Measurements from ENCODE around the gene CLCA2. TPM values are rescaled to one million over a fixed set of nuclear protein-coding genes. Genes with fewer than 3 reads are reported as not detected.

CLCA2 gene
- polyA plus RNA-seq, 1 of the 3 experiments (the other 2 are of a cell fraction) = 0.02 TPM

DNA sequence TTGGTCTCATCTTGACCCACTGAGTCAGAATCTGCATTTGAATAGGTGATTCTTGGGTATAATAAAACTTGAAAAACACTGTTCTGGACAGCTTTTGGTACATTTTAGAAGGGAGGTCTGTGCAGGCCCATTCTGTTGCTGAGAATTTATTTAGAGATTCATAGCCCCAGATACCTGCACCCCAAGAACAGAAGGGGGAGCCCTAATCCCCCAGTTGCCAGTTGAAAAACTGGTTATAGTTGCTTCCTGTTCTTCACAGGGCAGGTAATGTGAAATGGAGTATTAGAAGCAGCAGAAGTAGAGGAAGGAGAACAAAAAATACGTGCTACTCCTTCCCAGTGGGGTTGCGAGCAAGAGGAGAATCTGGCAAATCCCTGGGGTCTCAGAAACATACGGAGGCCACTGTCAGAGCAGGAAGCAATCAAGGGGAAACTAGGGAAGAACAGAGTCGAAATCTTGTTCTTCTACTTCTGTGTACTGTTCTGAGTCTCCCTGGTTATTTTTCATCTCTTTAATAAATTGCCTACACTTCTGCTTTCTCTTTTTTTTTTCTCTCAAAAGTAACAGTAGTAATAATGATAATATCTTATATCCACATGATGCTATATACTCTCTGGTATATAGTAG is 4.6 kb upstream of the CLCA2 start:
- H3K9me3 ChIP-seq = no peaks in the 10 kb centered on the region
- no peaks in the 10 kb centered on the region for H3K9me2 ChIP-seq
- H3K4me2 ChIP-seq = no peak overlapping the region
- no peaks in the 10 kb centered on the region for H3K79me2 ChIP-seq (ENCODE audit: insufficient read depth)
- POLR2A ChIA-PET = no interaction called here
- no peaks in the 10 kb centered on the region for H3K4me1 ChIP-seq (ENCODE audit: control insufficient read depth in 1 of 2, insufficient read depth in 2 of 2, low read depth in 1 of 2, low read length in 1 of 2)
- H3K36me3 ChIP-seq (replicated peaks in 1 of 2; ENCODE audit: control insufficient read depth in 1 of 2, insufficient read depth in 2 of 2, low read length in 1 of 2) = no peaks in the 10 kb centered on the region
- TF ChIP-seq, protein P1, sequence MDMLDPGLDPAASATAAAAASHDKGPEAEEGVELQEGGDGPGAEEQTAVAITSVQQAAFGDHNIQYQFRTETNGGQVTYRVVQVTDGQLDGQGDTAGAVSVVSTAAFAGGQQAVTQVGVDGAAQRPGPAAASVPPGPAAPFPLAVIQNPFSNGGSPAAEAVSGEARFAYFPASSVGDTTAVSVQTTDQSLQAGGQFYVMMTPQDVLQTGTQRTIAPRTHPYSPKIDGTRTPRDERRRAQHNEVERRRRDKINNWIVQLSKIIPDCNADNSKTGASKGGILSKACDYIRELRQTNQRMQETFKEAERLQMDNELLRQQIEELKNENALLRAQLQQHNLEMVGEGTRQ (IDR thresholded peaks at IDR 0.05; ENCODE audit: borderline replicate concordance, low read depth, low read length) = no peak
- TF ChIP-seq, protein P2, sequence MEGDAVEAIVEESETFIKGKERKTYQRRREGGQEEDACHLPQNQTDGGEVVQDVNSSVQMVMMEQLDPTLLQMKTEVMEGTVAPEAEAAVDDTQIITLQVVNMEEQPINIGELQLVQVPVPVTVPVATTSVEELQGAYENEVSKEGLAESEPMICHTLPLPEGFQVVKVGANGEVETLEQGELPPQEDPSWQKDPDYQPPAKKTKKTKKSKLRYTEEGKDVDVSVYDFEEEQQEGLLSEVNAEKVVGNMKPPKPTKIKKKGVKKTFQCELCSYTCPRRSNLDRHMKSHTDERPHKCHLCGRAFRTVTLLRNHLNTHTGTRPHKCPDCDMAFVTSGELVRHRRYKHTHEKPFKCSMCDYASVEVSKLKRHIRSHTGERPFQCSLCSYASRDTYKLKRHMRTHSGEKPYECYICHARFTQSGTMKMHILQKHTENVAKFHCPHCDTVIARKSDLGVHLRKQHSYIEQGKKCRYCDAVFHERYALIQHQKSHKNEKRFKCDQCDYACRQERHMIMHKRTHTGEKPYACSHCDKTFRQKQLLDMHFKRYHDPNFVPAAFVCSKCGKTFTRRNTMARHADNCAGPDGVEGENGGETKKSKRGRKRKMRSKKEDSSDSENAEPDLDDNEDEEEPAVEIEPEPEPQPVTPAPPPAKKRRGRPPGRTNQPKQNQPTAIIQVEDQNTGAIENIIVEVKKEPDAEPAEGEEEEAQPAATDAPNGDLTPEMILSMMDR (IDR thresholded peaks at IDR 0.05) = peak; percentile 43
- TF ChIP-seq GATA2 (CRISPR knock-in tag; IDR thresholded peaks at IDR 0.05) = no peak
- no peak for TF ChIP-seq CHD2 (IDR thresholded peaks at IDR 0.05; ENCODE audit: low read length, partially characterized antibody)
- peaks cover 5% of the 10 kb centered on the region; the same call in 1 of the 2 replicates for H3K27me3 ChIP-seq (ENCODE audit: insufficient read depth)
- H3K9ac ChIP-seq = no peak overlapping the region
- 41% methylated on average over 4 of the region's 4 CpGs for WGBS (ENCODE audit: low lambda C conversion rate)
- DNase-seq = no peak
- H4K20me1 ChIP-seq (ENCODE audit: insufficient read depth) = no peaks in the 10 kb centered on the region
- no peak overlapping the region for H3K4me3 ChIP-seq (ENCODE audit: low read depth in 2 of 2, low read length in 1 of 2)
- H2AFZ ChIP-seq (ENCODE audit: low read depth) = no peak overlapping the region
- CTCF ChIA-PET = interaction anchor here (1.6 kb wide), 1 partner anchor 14 kb away, joined by 3 read pairs; no protein-coding TSS in a partner anchor
- no peak overlapping the region for H3K27ac ChIP-seq (ENCODE audit: low read depth in 2 of 2, low read length in 1 of 2)
- no peaks in the 10 kb centered on the region for H3F3A ChIP-seq (replicated peaks; ENCODE audit: insufficient read depth)

DNA sequence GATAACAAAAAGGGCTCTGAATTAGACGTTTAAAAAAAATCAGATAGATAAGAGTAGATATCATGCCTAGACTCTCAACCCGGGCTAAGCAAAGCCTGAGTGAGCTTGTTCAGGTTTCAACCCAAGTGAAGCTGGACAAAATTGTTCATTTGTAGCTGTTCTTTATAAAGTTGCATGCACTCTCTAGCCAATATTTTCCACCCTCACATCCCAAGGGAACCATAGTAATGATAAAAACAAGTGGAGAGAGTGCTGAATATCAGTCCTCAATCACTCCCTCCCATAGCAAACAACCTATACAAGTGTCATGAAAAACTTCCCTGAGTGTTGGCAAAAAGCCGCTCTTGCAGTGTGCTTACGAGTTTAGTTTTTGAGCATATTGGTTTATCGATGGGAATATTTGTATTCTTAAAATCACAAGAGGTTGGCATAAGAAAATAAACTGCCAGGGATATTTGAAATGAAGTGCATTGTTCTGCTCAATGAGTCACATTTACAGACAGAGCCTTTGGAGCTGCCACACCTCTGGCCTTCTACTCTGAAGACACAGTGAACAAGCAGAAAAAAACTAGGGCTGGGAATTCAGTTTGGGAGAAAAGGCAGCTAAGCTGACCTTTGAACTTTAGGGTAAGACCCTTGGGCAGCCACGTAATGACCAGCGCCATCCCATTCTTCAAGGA is 2.2 kb upstream of the CLCA2 start:
- CTCF ChIA-PET = interaction anchor here (1.1 to 1.5 kb wide), 2 partner anchors 42 to 51 kb away, joined by 3 to 4 read pairs; no protein-coding TSS in a partner anchor
- H4K20me1 ChIP-seq (ENCODE audit: insufficient read depth) = no peaks in the 10 kb centered on the region
- no peaks in the 10 kb centered on the region for H3K9me3 ChIP-seq
- H3F3A ChIP-seq (replicated peaks; ENCODE audit: insufficient read depth) = no peaks in the 10 kb centered on the region
- no peak overlapping the region for H3K9ac ChIP-seq
- WGBS (ENCODE audit: low lambda C conversion rate) = 63% methylated on average over 7 of the region's 7 CpGs
- DNase-seq = no peak
- H3K4me3 ChIP-seq (ENCODE audit: low read depth in 2 of 2, low read length in 1 of 2) = no peak overlapping the region
- H3K4me1 ChIP-seq (ENCODE audit: control insufficient read depth in 1 of 2, insufficient read depth in 2 of 2, low read depth in 1 of 2, low read length in 1 of 2) = no peaks in the 10 kb centered on the region
- H3K27me3 ChIP-seq (ENCODE audit: insufficient read depth) = peaks cover 5% of the 10 kb centered on the region; the same call in 1 of the 2 replicates
- H2AFZ ChIP-seq (ENCODE audit: low read depth) = no peak overlapping the region
- POLR2A ChIA-PET = no interaction called here
- no peak overlapping the region for H3K27ac ChIP-seq (ENCODE audit: low read depth in 2 of 2, low read length in 1 of 2)
- H3K9me2 ChIP-seq = no peaks in the 10 kb centered on the region
- H3K36me3 ChIP-seq (replicated peaks in 1 of 2; ENCODE audit: control insufficient read depth in 1 of 2, insufficient read depth in 2 of 2, low read length in 1 of 2) = no peaks in the 10 kb centered on the region
- H3K79me2 ChIP-seq (ENCODE audit: insufficient read depth) = no peaks in the 10 kb centered on the region
- no peak overlapping the region for H3K4me2 ChIP-seq
- no peak for TF ChIP-seq ELF1 (IDR thresholded peaks at IDR 0.05)
- TF ChIP-seq, protein P1 (IDR thresholded peaks at IDR 0.05; ENCODE audit: borderline replicate concordance, low read depth, low read length) = no peak
- no peak for TF ChIP-seq MXI1 (IDR thresholded peaks at IDR 0.05; ENCODE audit: low read depth, low read length)
- TF ChIP-seq EZH2phosphoT487 (IDR thresholded peaks at IDR 0.05; ENCODE audit: borderline replicate concordance, low read depth) = no peak
- TF ChIP-seq SIN3A (IDR thresholded peaks at IDR 0.05; ENCODE audit: borderline replicate concordance, low read depth, low read length) = no peak
- TF ChIP-seq RFX5 (IDR thresholded peaks at IDR 0.05; ENCODE audit: low read length) = no peak
- TF ChIP-seq MEF2A (IDR thresholded peaks at IDR 0.05; ENCODE audit: borderline replicate concordance, low read depth) = no peak
- TF ChIP-seq GATA2 (CRISPR knock-in tag; IDR thresholded peaks at IDR 0.05) = no peak
- TF ChIP-seq CHD2 (IDR thresholded peaks at IDR 0.05; ENCODE audit: low read length, partially characterized antibody) = no peak
- no peak for TF ChIP-seq NFIC (IDR thresholded peaks at IDR 0.05; ENCODE audit: borderline replicate concordance)
- TF ChIP-seq, protein P3, sequence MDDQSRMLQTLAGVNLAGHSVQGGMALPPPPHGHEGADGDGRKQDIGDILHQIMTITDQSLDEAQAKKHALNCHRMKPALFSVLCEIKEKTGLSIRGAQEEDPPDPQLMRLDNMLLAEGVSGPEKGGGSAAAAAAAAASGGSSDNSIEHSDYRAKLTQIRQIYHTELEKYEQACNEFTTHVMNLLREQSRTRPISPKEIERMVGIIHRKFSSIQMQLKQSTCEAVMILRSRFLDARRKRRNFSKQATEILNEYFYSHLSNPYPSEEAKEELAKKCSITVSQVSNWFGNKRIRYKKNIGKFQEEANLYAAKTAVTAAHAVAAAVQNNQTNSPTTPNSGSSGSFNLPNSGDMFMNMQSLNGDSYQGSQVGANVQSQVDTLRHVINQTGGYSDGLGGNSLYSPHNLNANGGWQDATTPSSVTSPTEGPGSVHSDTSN (IDR thresholded peaks at IDR 0.05) = no peak
- TF ChIP-seq FOXJ3 (CRISPR knock-in tag; IDR thresholded peaks at IDR 0.05) = no peak
- TF ChIP-seq, protein P4, sequence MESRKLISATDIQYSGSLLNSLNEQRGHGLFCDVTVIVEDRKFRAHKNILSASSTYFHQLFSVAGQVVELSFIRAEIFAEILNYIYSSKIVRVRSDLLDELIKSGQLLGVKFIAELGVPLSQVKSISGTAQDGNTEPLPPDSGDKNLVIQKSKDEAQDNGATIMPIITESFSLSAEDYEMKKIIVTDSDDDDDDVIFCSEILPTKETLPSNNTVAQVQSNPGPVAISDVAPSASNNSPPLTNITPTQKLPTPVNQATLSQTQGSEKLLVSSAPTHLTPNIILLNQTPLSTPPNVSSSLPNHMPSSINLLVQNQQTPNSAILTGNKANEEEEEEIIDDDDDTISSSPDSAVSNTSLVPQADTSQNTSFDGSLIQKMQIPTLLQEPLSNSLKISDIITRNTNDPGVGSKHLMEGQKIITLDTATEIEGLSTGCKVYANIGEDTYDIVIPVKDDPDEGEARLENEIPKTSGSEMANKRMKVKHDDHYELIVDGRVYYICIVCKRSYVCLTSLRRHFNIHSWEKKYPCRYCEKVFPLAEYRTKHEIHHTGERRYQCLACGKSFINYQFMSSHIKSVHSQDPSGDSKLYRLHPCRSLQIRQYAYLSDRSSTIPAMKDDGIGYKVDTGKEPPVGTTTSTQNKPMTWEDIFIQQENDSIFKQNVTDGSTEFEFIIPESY (IDR thresholded peaks at IDR 0.05; ENCODE audit: borderline replicate concordance, low read depth) = no peak
- TF ChIP-seq GABPA (IDR thresholded peaks at IDR 0.05; ENCODE audit: low read depth) = no peak
- no peak for TF ChIP-seq TEAD4 (IDR thresholded peaks at IDR 0.05; ENCODE audit: borderline replicate concordance, insufficient read depth)
- TF ChIP-seq RXRA (IDR thresholded peaks at IDR 0.05; ENCODE audit: borderline replicate concordance, low read depth) = no peak
- TF ChIP-seq SMC3 (IDR thresholded peaks at IDR 0.05; ENCODE audit: low read depth, low read length) = no peak

Data from SK-N-SH (cell line).